NCI-H2196 (cell line): ENCODE measurements around the gene CLCF1.

Experiments
- DNase-seq: peaks from one replicate; lab custom pipeline; 2025; ENCODE audit not compliant: unreplicated experiment; lab: John Stamatoyannopoulos, UW

Gene CLCF1

GRCh38 chr11:67357831-67358670 is 15.3 kb downstream of the CLCF1 start:
- DNase-seq: no peak

GRCh38 chr11:67356864-67357561 is 16.4 kb downstream of the CLCF1 start:
- DNase-seq: peak; percentile 81

GRCh38 chr11:67356387-67356863 is 17.0 kb downstream of the CLCF1 start:
- DNase-seq: no peak

- no peak for DNase-seq
These were observed 17.5 kb downstream of the CLCF1 start for GRCh38 chr11:67355794-67356386.

- DNase-seq: no peak
These were observed 18.2 kb downstream of the CLCF1 start for GRCh38 chr11:67355023-67355793.

GRCh38 chr11:67354075-67355022 is 19.0 kb downstream of the CLCF1 start:
- DNase-seq: no peak

- peak; percentile 93 for DNase-seq
These were observed 19.9 kb downstream of the CLCF1 start, which contains the start of gene POLD4 for GRCh38 chr11:67353317-67354074. Gene POLD4, minus strand, starts transcription at chr11:67353546. Its CDS starts 147 bp downstream, at chr11:67353399.

GRCh38 chr11:67352546-67353316 is 20.7 kb downstream of the CLCF1 start:
- DNase-seq: peak; percentile 75

- peak; percentile 72 for DNase-seq
These were observed 22.0 kb downstream of the CLCF1 start for GRCh38 chr11:67351275-67352005.

GRCh38 chr11:67349928-67350465 is 23.4 kb downstream of the CLCF1 start:
- DNase-seq: no peak

GRCh38 chr11:67349457-67349856 is 23.9 kb downstream of the CLCF1 start:
- DNase-seq: no peak

GRCh38 chr11:67349036-67349435 is 24.4 kb downstream of the CLCF1 start:
- no peak for DNase-seq

- DNase-seq: no peak
These were observed 25.2 kb downstream of the CLCF1 start for GRCh38 chr11:67347964-67348749.

- peak; percentile 48 for DNase-seq
These were observed 27.2 kb downstream of the CLCF1 start for GRCh38 chr11:67345920-67346819.

GRCh38 chr11:67345247-67345919 is 28.0 kb downstream of the CLCF1 start:
- DNase-seq: no peak
